Activated T-cell treated with anti-CD3 and anti-CD28 coated beads, Interleukin-2, amount 50 U/mL, for 48 hours (primary cell): ENCODE results near the gene NDUFB10.
"Not testable (repeated sequence)": the region's sequence is repeated elsewhere in the genome, so short reads cannot be mapped to it uniquely, and the experiment has no call there.

ENCODE experiments used
- DNase-seq, 2 experiments: peaks; one replicate each; pipeline ENCODE4 v3.0.0-alpha.2; 2020

The NDUFB10 gene

DNA sequence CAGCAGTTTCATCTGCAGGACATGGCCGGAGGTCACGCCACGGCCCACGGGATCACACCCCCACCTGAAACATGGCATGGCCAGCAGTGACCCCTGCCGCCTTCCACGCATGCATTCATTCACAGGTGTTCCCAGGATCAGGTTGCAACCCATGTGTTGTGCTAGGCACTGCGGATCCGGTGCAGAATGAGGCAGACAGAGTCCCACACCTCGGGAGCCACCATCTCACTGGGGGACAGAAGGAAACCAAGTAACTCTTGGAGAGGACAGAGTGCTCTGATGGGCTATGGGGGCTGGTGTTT lies 12.0 kb upstream of the NDUFB10 start:
- no peak for DNase-seq

DNA sequence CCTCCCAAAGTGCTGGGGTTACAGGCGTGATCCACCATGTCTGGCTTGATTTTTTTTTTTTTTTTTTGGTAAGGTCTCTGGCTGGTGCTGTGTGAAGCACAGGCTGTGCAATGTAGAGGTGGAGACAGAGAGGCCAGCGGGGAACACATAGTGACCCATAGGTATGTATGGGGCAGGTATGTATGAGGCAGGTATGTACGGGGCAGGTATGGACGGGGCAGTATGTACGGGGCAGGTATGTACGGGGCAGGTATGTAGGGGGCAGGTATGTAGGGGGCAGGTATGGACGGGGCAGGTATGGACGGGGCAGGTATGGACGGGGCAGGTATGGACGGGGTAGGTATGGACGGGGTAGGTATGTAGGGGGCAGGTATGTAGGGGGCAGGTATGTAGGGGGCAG lies 9.8 kb upstream of the NDUFB10 start:
- no peak for DNase-seq

DNA sequence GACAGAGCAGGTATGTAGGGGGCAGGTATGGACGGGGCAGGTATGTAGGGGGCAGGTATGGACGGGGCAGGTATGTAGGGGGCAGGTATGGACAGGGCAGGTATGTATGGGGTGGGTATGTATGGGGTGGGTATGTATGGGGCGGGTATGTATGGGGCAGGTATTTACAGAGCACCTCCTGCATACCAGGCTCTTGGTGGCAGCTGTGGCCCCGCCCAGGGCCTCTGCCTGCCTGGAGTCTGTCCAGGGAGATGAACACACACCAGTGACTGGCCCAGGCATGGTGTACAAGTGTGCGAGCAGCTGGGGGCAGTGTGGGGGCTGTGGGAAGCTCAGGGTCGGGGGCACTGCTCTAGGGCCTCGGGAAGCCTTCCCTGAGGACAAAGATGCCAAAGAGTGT lies 9.3 kb upstream of the NDUFB10 start:
- no peak for DNase-seq

DNA sequence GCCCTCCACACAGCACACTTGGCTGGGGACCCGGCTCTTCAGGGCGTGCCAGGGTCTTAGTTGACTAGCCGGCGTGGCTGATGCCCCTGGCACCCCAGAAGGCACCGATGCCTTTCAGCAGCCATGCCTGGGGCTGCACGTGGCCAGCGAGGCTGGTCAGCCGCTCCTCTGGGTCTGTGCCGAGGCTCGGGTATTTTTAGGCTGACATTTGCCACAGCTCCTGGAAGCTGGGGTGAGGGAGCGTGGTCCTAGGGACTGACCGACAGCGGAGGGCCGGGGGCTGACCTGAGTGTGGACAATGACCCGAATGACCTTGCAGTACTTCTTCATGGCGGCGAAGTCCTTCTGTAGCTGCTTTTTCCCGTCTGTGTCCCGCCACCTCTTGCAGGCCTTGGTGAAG lies 8.8 kb upstream of the NDUFB10 start:
- DNase-seq, result no peak

- no peak for DNase-seq
These were observed 5.6 kb upstream of the NDUFB10 start for GRCh38 chr16:1953734-1954133.

DNA sequence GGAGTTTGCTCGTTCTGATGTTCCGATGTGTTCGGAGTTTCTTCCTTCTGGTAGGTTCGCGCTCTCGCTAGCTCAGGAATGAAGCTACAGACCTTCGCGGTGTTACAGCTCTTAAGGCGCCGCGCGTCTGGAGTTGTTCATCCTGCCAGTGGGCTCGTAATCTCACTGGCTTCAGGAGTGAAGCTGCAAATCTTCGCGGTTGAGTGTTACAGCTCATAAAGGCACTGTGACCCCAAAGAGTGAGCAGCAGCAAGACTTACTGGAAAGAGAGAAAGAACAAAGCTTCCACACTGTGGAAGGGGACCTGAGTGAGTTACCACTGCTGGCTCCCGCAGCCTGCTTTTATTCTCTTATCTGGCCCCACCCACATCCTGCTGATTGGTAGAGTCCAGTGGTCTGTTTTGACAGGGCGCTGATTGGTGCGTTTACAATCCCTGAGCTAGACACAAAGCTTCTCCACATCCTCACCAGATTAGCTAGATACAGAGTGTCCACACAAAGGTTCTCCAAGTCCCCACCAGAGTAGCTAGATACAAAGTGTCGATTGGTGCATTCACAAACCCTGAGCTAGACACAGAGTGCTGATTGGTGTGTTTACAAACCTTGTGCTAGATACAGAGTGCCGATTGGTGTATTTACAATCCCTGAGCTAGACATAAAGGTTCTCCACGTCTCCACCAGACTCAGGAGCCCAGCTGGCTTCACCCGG lies 1.8 kb upstream of the NDUFB10 start:
- not testable (repeated sequence) for DNase-seq

DNA sequence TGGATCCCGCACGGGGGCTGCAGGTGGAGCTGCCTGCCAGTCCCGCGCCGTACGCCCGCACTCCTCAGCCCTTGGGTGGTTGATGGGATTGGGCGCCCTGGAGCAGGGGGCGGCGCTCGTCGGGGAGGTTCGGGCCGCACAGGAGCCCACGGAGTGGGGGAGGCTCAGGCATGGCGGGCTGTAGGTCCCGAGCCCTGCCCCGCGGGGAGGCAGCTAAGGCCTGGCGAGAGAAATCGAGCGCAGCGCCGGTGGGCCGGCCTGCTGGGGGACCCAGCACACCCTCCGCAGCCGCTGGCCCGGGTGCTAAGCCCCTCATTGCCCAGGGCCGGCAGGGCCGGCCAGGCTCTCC lies 1.2 kb upstream of the NDUFB10 start:
- not testable (repeated sequence) for DNase-seq

- DNase-seq, result no peak
These were observed 546 bp upstream of the NDUFB10 start for GRCh38 chr16:1958715-1959268.

DNA sequence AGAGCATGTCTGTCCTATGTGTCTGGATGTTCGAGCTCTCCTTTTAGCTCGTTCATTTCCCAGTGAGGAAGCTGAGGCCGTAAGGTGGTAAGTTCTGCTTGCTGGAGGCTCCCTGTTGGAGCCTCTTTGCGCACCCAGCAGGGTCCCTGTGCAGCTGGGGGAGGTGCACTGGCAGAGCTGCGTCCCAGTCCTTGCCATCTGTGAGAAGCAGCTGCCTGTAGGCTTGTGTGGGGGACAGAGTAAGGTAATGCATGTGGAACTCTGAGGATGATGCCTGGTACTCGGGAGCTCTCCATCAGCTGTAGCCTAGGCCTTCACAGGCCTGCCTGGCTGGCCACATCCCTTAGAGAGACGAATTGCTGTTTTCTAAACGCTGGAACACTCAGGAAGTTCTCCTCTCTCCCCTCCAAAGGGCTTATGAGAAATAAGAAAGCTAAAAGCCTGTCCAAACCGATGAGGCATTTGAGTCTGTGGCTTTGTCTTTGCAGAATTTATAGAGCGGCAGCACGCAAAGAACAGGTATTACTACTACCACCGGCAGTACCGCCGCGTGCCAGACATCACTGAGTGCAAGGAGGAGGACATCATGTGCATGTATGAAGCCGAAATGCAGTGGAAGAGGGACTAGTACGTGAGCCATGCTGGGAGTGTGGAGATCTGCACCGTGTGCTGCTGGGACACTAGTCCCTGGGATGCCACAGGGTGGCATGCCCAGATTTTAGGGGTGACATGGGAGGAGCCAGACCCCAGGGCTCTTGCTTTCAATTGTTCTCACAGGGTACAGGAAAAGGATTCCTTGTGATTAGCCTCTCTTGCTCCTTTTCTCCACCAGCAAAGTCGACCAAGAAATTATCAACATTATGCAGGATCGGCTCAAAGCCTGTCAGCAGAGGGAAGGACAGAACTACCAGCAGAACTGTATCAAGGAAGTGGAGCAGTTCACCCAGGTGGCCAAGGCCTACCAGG lies 1.6 kb downstream of the NDUFB10 start:
- peak; percentile 82 to 83 for DNase-seq

- no peak for DNase-seq
These were observed 2.3 kb downstream of the NDUFB10 start for GRCh38 chr16:1961651-1962067.

- peak; percentile 45 to 49 for DNase-seq
These were observed 3.1 kb downstream of the NDUFB10 start for GRCh38 chr16:1962161-1963153.

GRCh38 chr16:1963806-1964505 lies 4.6 kb downstream of the NDUFB10 start:
- DNase-seq, result peak in 1 of 2 experiments; percentile 71

- DNase-seq, result peak; percentile 99
These were observed 5.4 kb downstream of the NDUFB10 start, which contains the start of gene RPS2 for GRCh38 chr16:1964506-1965395. Gene RPS2, minus strand, starts transcription at chr16:1964826. Its CDS starts 201 bp downstream, at chr16:1964625.

GRCh38 chr16:1965396-1966001 lies 6.2 kb downstream of the NDUFB10 start:
- peak; percentile 39 to 45 for DNase-seq

DNA sequence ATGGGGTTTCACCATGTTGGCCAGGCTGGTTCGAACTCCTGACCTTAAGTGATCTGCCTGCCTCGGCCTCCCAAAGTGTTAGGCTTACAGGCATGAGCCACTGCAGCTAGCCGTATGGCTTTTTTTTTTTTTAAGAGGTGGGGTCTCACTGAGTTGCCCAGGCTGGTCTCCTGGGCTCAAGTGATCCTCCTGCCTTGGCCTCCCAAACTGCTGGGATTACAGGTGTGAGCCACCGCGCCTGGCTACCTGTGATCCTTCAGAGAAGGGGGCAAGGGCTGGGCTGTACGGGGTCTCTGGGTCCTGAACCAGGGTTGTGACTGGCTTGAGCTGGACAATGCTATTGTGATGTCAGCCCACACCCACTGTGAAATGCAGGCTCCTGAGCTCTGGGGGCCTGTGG lies 7.1 kb downstream of the NDUFB10 start, which contains the start of gene RNF151:
TSS of gene RNF151 (plus strand) at position 397 of the 400 bp plus-strand sequence. CDS start 26 bp downstream, outside the sequence.
- no peak for DNase-seq

DNA sequence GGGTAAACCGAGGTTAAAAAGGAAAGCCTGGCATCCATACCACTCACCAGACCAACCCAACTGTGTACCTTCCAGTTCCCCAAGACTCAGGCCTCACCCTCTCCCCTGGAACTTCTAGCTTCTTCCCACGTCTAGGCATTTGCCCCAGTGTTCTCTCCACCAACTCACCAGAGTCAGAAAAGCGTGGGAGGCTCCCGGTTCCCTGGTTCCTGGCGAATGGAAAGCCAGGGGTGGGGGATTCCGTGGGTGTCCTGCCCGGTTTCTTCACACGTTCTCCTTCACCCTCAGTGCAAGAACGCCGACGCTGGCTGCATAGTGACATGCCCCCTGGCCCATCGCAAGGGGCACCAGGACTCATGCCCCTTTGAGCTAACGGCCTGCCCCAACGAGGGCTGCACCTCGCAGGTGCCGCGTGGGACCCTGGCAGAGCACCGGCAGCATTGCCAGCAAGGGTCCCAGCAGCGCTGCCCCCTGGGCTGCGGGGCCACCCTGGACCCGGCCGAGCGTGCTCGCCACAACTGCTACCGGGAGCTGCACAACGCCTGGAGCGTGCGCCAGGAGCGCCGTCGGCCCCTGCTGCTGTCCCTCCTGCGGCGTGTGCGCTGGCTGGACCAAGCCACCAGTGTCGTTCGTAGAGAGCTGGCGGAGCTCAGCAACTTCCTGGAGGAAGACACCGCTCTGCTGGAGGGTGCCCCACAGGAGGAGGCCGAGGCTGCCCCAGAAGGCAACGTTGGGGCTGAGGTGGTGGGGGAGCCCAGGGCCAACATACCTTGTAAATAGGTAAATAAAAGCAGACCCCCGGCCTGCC lies 9.0 kb downstream of the NDUFB10 start:
- DNase-seq, result no peak

- peak; percentile 98 to 99 for DNase-seq
These were observed 12.6 kb downstream of the NDUFB10 start, which contains the start of gene TBL3 for GRCh38 chr16:1971796-1972489. Gene TBL3, plus strand, starts transcription at chr16:1972053. Its CDS starts 112 bp downstream, at chr16:1972165.

GRCh38 chr16:1972490-1972877 lies 13.1 kb downstream of the NDUFB10 start:
- DNase-seq, result peak in 1 of 2 experiments; percentile 39
